ENCODE measurements around the gene OAS2. TPM values are rescaled to one million over a fixed set of nuclear protein-coding genes. Genes with fewer than 3 reads are reported as not detected.
A peak's percentile ranks its signal among the peaks of the same experiment; 100 is the strongest.

OAS2 gene
- total RNA-seq, 2 experiments from 2014 or later, result 244 to 245 TPM

- Mint-ChIP-seq H3K27ac (no peak overlapping the region), H3K4me3 (no peak overlapping the region), H3K36me3 (no peaks in the 10 kb centered on the region), H3K27me3 (peaks cover 24% of the 10 kb centered on the region), H3K4me1 (peaks cover 3% of the 10 kb centered on the region), H3K9me3 (no peaks in the 10 kb centered on the region)
- POLR2A ChIA-PET, result no interaction called here
- no peak for ATAC-seq (ENCODE audit: low read depth)
- DNase-seq, result no peak
Measured at GRCh38 chr12:113049976-113050742, 71.8 kb downstream of the OAS2 start.

DNA sequence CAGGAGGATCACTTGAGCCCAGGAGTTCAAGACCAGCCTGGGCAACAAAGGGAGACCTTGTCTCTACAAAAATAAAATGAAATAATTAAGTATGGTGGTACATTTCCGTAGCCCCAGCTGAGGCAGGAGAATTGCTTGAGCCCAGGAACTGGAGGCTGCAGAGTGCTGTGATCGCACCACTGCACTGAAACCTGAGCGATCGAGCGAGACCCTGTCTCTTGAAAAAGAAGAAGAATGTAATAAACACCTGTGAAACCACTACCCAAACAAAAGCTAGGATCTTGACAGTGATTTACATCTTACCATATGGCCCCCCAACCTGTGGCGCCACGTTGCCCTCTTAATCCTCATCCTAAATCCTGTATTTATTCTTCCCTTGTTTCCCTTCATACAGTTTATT is 72.5 kb downstream of the OAS2 start:
- no peak overlapping the region for H3K27ac Mint-ChIP-seq
- no peaks in the 10 kb centered on the region for H3K9me3 Mint-ChIP-seq
- ATAC-seq (ENCODE audit: low read depth) (no peak), DNase-seq (no peak)
- POLR2A ChIA-PET, result no interaction called here
- peaks cover 21% of the 10 kb centered on the region for H3K27me3 Mint-ChIP-seq
- no peak overlapping the region for H3K4me3 Mint-ChIP-seq
- no peaks in the 10 kb centered on the region for H3K36me3 Mint-ChIP-seq
- peaks cover 3% of the 10 kb centered on the region for H3K4me1 Mint-ChIP-seq

DNA sequence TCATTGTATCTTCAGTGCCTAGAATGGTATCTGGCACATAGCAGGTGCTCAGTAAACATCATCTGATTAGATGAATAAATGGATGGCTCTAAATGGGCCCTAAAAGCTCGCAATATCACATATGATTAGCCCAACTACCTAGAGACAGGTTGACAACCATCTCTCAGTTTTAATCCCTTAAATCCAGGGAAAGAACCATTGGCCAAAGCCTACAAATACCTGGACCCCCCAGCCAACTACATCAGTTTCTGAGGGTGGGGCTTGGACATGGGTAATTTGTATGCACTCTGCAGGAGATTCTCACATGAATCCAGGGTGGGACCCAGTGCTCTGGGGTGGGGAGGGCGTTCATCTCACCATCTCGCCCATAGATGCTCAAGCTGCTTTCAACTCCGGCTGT is 73.4 kb downstream of the OAS2 start:
- Mint-ChIP-seq H3K36me3 (no peaks in the 10 kb centered on the region), H3K4me3 (no peak overlapping the region), H3K9me3 (no peaks in the 10 kb centered on the region), H3K27me3 (peaks cover 27% of the 10 kb centered on the region), H3K4me1 (peaks cover 3% of the 10 kb centered on the region), H3K27ac (no peak overlapping the region)
- POLR2A ChIA-PET, result no interaction called here
- ATAC-seq (ENCODE audit: low read depth), result no peak
- no peak for DNase-seq

- no peak for DNase-seq
- POLR2A ChIA-PET, result no interaction called here
- H3K4me3 Mint-ChIP-seq, result no peak overlapping the region
- peaks cover 3% of the 10 kb centered on the region for H3K4me1 Mint-ChIP-seq
- no peak overlapping the region for H3K27ac Mint-ChIP-seq
- peaks cover 27% of the 10 kb centered on the region for H3K27me3 Mint-ChIP-seq
- H3K9me3 Mint-ChIP-seq, result no peaks in the 10 kb centered on the region
- ATAC-seq (ENCODE audit: low read depth), result no peak
- H3K36me3 Mint-ChIP-seq, result no peaks in the 10 kb centered on the region
Measured at GRCh38 chr12:113052326-113052725, 74.0 kb downstream of the OAS2 start.

GRCh38 chr12:113054948-113055486 is 76.7 kb downstream of the OAS2 start:
- DNase-seq (no peak), ATAC-seq (ENCODE audit: low read depth) (no peak)
- POLR2A ChIA-PET, result no interaction called here
- no peaks in the 10 kb centered on the region for H3K9me3 Mint-ChIP-seq
- H3K27me3 Mint-ChIP-seq, result peaks cover 29% of the 10 kb centered on the region
- H3K4me3 Mint-ChIP-seq, result no peak overlapping the region
- no peak overlapping the region for H3K27ac Mint-ChIP-seq
- no peaks in the 10 kb centered on the region for H3K4me1 Mint-ChIP-seq
- H3K36me3 Mint-ChIP-seq, result no peaks in the 10 kb centered on the region

DNA sequence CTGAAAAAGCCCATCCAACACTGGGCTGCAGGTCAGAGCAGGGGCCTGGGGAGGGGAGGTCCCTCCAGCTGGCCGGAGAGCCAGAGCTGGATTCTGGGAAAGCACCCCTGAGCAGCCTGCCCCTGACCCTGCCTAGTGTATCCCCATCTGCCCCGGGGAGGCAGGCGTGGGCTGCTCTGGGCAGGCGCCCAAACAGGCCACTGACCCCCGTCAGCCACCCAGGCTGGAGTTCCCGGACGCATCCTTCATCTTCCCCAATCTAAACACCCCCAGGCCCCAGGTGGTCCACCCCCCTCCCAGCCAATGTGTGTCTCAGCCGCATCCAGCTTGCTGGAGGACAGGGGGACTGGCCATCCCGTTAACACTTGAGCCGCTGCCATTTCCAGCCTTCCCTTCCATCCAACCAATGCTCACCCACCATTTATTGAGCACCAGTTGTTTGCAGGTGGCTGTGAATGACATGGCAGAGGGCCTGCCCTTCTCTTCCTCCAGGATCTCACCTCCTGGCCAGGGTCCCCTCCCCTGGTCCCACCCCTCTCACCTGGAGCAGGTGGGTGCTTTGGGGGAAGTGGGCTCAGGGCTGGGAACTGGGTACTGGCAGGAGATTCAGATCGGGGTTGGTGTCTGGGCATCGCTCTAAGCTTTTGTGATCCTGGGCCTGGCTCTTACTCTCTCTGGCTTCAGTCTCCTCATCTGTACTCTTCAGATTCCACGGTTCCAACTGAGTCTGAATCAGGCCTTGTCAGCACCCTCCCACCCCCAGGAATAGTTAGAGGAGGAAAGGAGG is 77.5 kb downstream of the OAS2 start:
- no peaks in the 10 kb centered on the region for H3K4me1 Mint-ChIP-seq
- no peak for ATAC-seq (ENCODE audit: low read depth)
- POLR2A ChIA-PET, result no interaction called here
- H3K36me3 Mint-ChIP-seq, result no peaks in the 10 kb centered on the region
- DNase-seq, result no peak
- no peaks in the 10 kb centered on the region for H3K9me3 Mint-ChIP-seq
- no peak overlapping the region for H3K4me3 Mint-ChIP-seq
- peaks cover 26% of the 10 kb centered on the region for H3K27me3 Mint-ChIP-seq
- no peak overlapping the region for H3K27ac Mint-ChIP-seq

- Mint-ChIP-seq H3K27ac (no peak overlapping the region), H3K4me1 (no peaks in the 10 kb centered on the region), H3K27me3 (peaks cover 26% of the 10 kb centered on the region), H3K9me3 (no peaks in the 10 kb centered on the region), H3K4me3 (no peak overlapping the region), H3K36me3 (no peaks in the 10 kb centered on the region)
- DNase-seq (no peak), ATAC-seq (ENCODE audit: low read depth) (no peak)
- POLR2A ChIA-PET, result no interaction called here
Measured at GRCh38 chr12:113056381-113056630, 78.0 kb downstream of the OAS2 start.

DNA sequence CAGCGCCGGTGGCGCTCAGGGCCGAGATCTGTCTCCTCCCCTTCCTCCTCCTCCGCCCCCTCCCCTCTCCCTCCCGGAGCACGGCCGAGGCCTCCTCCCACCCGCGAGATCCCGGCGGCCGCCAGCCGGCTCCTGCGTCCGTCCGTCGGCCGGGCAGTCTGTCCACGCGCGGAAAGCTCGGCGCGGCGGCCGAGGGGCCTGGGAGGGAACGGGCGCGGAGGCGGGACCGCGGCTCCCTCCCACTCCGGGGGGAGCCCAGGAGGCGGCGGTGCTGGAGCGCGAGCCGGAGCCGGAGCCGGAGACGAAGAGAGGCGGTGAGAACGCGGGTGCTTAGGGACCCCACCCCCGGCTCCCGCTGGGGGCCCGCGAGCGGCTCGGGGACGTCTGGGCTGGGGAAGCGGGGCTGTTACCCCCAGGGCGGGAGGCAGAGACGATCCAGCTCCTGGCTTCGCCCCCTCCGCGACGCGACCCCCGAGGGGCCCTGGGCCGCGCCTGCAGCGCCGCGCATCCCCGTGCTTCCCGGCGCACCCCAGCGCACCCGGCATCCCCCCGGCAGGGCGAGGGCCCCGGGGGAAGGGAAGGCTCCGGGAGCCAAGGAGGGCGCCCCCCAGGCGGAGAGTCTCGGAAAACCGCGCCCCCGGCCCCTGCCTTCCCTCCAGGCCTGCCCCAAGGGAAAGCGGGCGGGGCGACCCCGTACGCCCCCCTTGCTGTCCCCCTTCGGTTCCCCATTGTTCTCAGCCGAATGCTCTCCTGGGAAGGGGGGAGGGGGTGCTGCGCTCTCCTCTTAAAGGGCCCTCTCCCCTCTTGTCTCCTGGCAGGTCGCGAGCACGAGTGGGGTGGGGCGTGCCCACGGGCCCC is 78.5 kb downstream of the OAS2 start, which contains the start of gene DTX1:
Gene DTX1, plus strand, starts transcription at position 100 of the 858 bp plus-strand sequence. CDS start 1,463 bp downstream, outside the sequence.
- H3K9me3 Mint-ChIP-seq, result no peaks in the 10 kb centered on the region
- H3K4me1 Mint-ChIP-seq, result no peaks in the 10 kb centered on the region
- peak; percentile 56 for ATAC-seq (ENCODE audit: low read depth)
- POLR2A ChIA-PET, result no interaction called here
- no peak for DNase-seq
- H3K4me3 Mint-ChIP-seq, result no peak within 1 kb of the TSS
- H3K36me3 Mint-ChIP-seq, result no peaks in the 10 kb centered on the region
- no peak within 1 kb of the TSS for H3K27ac Mint-ChIP-seq
- peaks cover 26% of the 10 kb centered on the region for H3K27me3 Mint-ChIP-seq

GRCh38 chr12:113057565-113058485 is 79.5 kb downstream of the OAS2 start:
- ATAC-seq (ENCODE audit: low read depth), result no peak
- Mint-ChIP-seq H3K36me3 (no peaks in the 10 kb centered on the region), H3K27ac (no peak overlapping the region), H3K27me3 (peaks cover 26% of the 10 kb centered on the region), H3K4me3 (no peak overlapping the region), H3K9me3 (no peaks in the 10 kb centered on the region), H3K4me1 (no peaks in the 10 kb centered on the region)
- DNase-seq, result no peak
- POLR2A ChIA-PET, result no interaction called here

- H3K36me3 Mint-ChIP-seq, result no peaks in the 10 kb centered on the region
- no peak overlapping the region for H3K27ac Mint-ChIP-seq
- peaks cover 21% of the 10 kb centered on the region for H3K27me3 Mint-ChIP-seq
- DNase-seq (no peak), ATAC-seq (ENCODE audit: low read depth) (no peak)
- H3K9me3 Mint-ChIP-seq, result no peaks in the 10 kb centered on the region
- no peaks in the 10 kb centered on the region for H3K4me1 Mint-ChIP-seq
- POLR2A ChIA-PET, result no interaction called here
- no peak overlapping the region for H3K4me3 Mint-ChIP-seq
Measured at GRCh38 chr12:113058553-113058952, 80.2 kb downstream of the OAS2 start.

DNA sequence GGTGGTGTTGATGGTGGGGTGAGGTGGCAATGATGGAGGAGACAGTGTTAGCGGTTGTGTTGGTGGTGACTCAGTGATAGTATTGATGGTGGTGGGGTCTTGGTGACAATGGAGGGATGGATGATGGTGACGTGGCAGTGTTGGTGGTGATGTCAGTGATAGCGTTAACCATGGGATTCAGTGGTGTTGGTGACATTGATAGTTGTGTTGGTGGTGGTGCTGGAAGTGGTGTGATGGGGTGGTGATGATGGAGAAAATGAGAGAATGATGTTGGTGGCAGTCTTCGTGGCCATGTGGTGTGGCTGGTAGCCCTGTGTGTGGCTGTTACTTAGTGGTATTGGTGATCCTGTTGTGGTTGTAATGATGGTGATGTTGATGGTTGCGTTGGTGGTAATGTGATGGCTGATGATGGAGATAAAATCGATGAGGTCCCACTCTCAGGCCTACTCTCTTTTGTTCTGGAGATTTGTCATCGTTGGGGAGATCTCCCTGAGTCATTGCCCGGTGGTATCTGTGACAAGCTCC is 80.8 kb downstream of the OAS2 start:
- DNase-seq, result no peak
- H3K27me3 Mint-ChIP-seq, result peaks cover 21% of the 10 kb centered on the region
- H3K27ac Mint-ChIP-seq, result no peak overlapping the region
- no peaks in the 10 kb centered on the region for H3K36me3 Mint-ChIP-seq
- POLR2A ChIA-PET, result no interaction called here
- H3K4me1 Mint-ChIP-seq, result no peaks in the 10 kb centered on the region
- no peaks in the 10 kb centered on the region for H3K9me3 Mint-ChIP-seq
- no peak for ATAC-seq (ENCODE audit: low read depth)
- H3K4me3 Mint-ChIP-seq, result no peak overlapping the region

DNA sequence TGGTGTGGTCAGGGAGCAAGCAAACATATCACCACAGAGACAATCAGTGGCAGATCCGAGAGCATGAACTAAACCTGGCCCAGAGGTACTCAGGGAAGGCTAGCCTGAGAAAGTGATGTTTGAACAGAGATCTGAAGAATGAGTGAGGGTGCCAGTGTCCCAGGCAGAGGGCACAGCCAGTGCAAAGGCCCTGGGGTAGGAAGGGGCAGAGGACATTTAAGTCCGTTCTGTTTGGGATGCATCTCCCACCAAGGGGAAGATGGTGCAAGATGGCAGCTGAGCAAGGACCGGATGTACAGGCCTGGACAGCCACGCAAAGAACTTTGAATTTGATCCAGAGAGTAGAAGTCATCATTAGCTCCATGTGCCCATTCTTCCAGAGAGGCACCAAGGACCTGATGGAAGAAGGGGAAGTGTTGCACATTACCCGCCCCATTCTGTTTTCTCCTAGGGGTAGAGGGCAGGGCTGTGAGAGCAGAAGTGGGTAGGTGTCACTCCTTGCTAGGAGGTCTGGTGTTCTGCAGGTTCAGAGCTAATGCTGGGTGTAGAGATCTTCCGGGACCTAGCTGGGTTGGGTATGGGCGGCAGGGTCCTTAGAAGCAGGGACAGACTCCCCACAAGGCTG is 82.1 kb downstream of the OAS2 start:
- ATAC-seq (ENCODE audit: low read depth) (no peak), DNase-seq (no peak)
- POLR2A ChIA-PET, result no interaction called here
- Mint-ChIP-seq H3K4me3 (no peak overlapping the region), H3K36me3 (no peaks in the 10 kb centered on the region), H3K4me1 (no peaks in the 10 kb centered on the region), H3K9me3 (no peaks in the 10 kb centered on the region), H3K27ac (no peak overlapping the region), H3K27me3 (peaks cover 10% of the 10 kb centered on the region)

All from activated naive CD8-positive, alpha-beta T cell treated with anti-CD3 and anti-CD28 coated beads, Interleukin-2, amount 10 ng/mL, durations not matched to agents 7 days and 5 days (primary cell).